T follicular helper cell (primary cell): ENCODE data around the gene TMPRSS11D.

Source experiments
- DNase-seq: peaks from one replicate; pipeline ENCODE4 v3.0.0-alpha.2; 2020; ENCODE audit warnings: low read depth
- total RNA-seq, 2 experiments: gene quantifications; one replicate each; lab custom pipeline; 2026; lab: John Stamatoyannopoulos, UW

TMPRSS11D gene
- 0 to 0.04 reads per million in 2 experiments for total RNA-seq

GRCh38 chr4:67883902-67884301 is at the start of gene TMPRSS11D:
Gene TMPRSS11D (minus strand): TSS chr4:67884002. CDS start chr4:67883933, 69 bp downstream.
- DNase-seq: no peak

- no peak for DNase-seq
Measured at GRCh38 chr4:67933038-67933437, 49.2 kb upstream of the TMPRSS11D start.

- no peak for DNase-seq
Measured at GRCh38 chr4:67931256-67931655, 47.5 kb upstream of the TMPRSS11D start.

GRCh38 chr4:67929426-67929825 is 45.6 kb upstream of the TMPRSS11D start:
- DNase-seq: no peak

GRCh38 chr4:67928546-67928945 is 44.7 kb upstream of the TMPRSS11D start:
- no peak for DNase-seq

GRCh38 chr4:67927251-67927650 is 43.4 kb upstream of the TMPRSS11D start:
- DNase-seq: no peak

- no peak for DNase-seq
Measured at GRCh38 chr4:67926485-67926884, 42.7 kb upstream of the TMPRSS11D start.

GRCh38 chr4:67922697-67923096 is 38.9 kb upstream of the TMPRSS11D start:
- DNase-seq: no peak

- DNase-seq: no peak
Measured at GRCh38 chr4:67918428-67918827, 34.6 kb upstream of the TMPRSS11D start.

GRCh38 chr4:67915400-67915966 is 31.7 kb upstream of the TMPRSS11D start:
- DNase-seq: no peak

GRCh38 chr4:67912080-67912479 is 28.3 kb upstream of the TMPRSS11D start:
- no peak for DNase-seq

- no peak for DNase-seq
Measured at GRCh38 chr4:67911638-67912037, 27.8 kb upstream of the TMPRSS11D start.

- no peak for DNase-seq
Measured at GRCh38 chr4:67911141-67911540, 27.3 kb upstream of the TMPRSS11D start.

GRCh38 chr4:67910585-67910905 is 26.7 kb upstream of the TMPRSS11D start:
- no peak for DNase-seq

GRCh38 chr4:67909905-67910584 is 26.2 kb upstream of the TMPRSS11D start:
- DNase-seq: no peak

- DNase-seq: no peak
Measured at GRCh38 chr4:67907650-67908049, 23.8 kb upstream of the TMPRSS11D start.

GRCh38 chr4:67899096-67899495 is 15.3 kb upstream of the TMPRSS11D start:
- DNase-seq: no peak

GRCh38 chr4:67897686-67898085 is 13.9 kb upstream of the TMPRSS11D start:
- no peak for DNase-seq

GRCh38 chr4:67896421-67897065 is 12.7 kb upstream of the TMPRSS11D start:
- DNase-seq: no peak

GRCh38 chr4:67894659-67895058 is 10.9 kb upstream of the TMPRSS11D start:
- DNase-seq: no peak

- DNase-seq: no peak
Measured at GRCh38 chr4:67892905-67893304, 9.1 kb upstream of the TMPRSS11D start.

- no peak for DNase-seq
Measured at GRCh38 chr4:67892253-67892652, 8.5 kb upstream of the TMPRSS11D start.

- no peak for DNase-seq
Measured at GRCh38 chr4:67891645-67892044, 7.8 kb upstream of the TMPRSS11D start.
